Neural cell (in vitro differentiated cells): Measurements from ENCODE around the gene ABCC11. TPM values are rescaled to one million over a fixed set of nuclear protein-coding genes. Genes with fewer than 3 reads are reported as not detected.

Source experiments
- H2AFZ ChIP-seq: fragments of 200-600, 300-800 bp; sonication (generic), shearing (Covaris generic); 2 replicates; pipeline ENCODE4 v1.6.0; 2014; ENCODE audit warnings: low read depth, mild to moderate bottlenecking, antibody characterized with exemption, low read length, moderate library complexity
- H3F3A ChIP-seq: fragments of 200-600 bp; shearing (Covaris generic); 2 replicates; pipeline ENCODE4 v1.6.1; 2016; ENCODE audit warnings: mild to moderate bottlenecking, moderate library complexity, mixed read lengths, antibody characterized with exemption, low read length; ENCODE audit not compliant: insufficient read depth, poor library complexity, severe bottlenecking
- H3K27ac ChIP-seq: fragments of 200-600, 300-800 bp; sonication (generic), shearing (Covaris generic); 2 replicates; pipeline ENCODE4 v1.5.1; 2014; ENCODE audit warnings: mild to moderate bottlenecking, low read length, moderate library complexity
- H3K27me3 ChIP-seq: fragments of 300-800, 200-600 bp; sonication (generic), shearing (Covaris generic); 2 replicates; pipeline ENCODE4 v1.6.0; 2014; ENCODE audit warnings: mild to moderate bottlenecking, low read depth, low read length, moderate library complexity; ENCODE audit not compliant: insufficient read depth
- H3K36me3 ChIP-seq: fragments of 300-800, 200-600 bp; sonication (generic), shearing (Covaris generic); 2 replicates; pipeline ENCODE4 v1.5.1; 2014; ENCODE audit warnings: mild to moderate bottlenecking, antibody characterized with exemption, low read length, moderate library complexity; ENCODE audit not compliant: insufficient read depth
- H3K4me2 ChIP-seq: fragments of 300-800, 200-600 bp; sonication (generic), shearing (Covaris generic); 2 replicates; pipeline ENCODE4 v1.6.0; 2014; ENCODE audit warnings: mild to moderate bottlenecking, low read length
- H3K4me3 ChIP-seq: fragments of 300-800, 200-600 bp; sonication (generic), shearing (Covaris generic); 2 replicates; pipeline ENCODE4 v1.5.1; 2014; ENCODE audit warnings: mild to moderate bottlenecking, low read length, moderate library complexity
- H3K79me2 ChIP-seq: fragments of 200-600 bp; shearing (Covaris generic); replicated peaks from 2 replicates; pipeline ENCODE4 v1.6.0; 2014; ENCODE audit warnings: mild to moderate bottlenecking, low read length, moderate library complexity; ENCODE audit not compliant: insufficient read depth
- H3K9ac ChIP-seq: fragments of 300-800, 200-600 bp; sonication (generic), shearing (Covaris generic); 2 replicates; pipeline ENCODE4 v1.6.1; 2016; ENCODE audit warnings: mild to moderate bottlenecking, low read length, mixed read lengths
- H3K9me2 ChIP-seq: fragments of 200-600 bp; shearing (Covaris generic); 2 replicates; pipeline ENCODE4 v1.6.1; 2016; ENCODE audit warnings: mild to moderate bottlenecking, low read length, mixed read lengths; ENCODE audit not compliant: insufficient read depth
- H3K9me3 ChIP-seq: fragments of 200-600, 300-800 bp; sonication (generic), shearing (Covaris generic); 2 replicates; pipeline ENCODE4 v1.6.1; 2016; ENCODE audit warnings: mild to moderate bottlenecking, mixed run types, low read length, moderate library complexity, mixed read lengths
- H4K20me1 ChIP-seq: fragments of 200-600 bp; shearing (Covaris generic); 2 replicates; pipeline ENCODE4 v1.6.1; 2016; ENCODE audit warnings: mild to moderate bottlenecking, mixed run types; ENCODE audit not compliant: insufficient read depth
- EP300 ChIP-seq: fragments of 450-650 bp; conservative IDR thresholded peaks from 2 replicates; pipeline ENCODE4 v1.6.1; 2014; ENCODE audit warnings: antibody characterized with exemption, mild to moderate bottlenecking, moderate library complexity; ENCODE audit not compliant: poor library complexity, severe bottlenecking
- EZH2 ChIP-seq: fragments of 200-600, 300-800 bp; shearing (Covaris generic), sonication (generic); IDR thresholded peaks from 2 replicates; pipeline ENCODE4 v1.6.1; 2014; ENCODE audit warnings: antibody characterized with exemption, low read length, borderline replicate concordance, mild to moderate bottlenecking; ENCODE audit not compliant: insufficient read depth, poor library complexity, severe bottlenecking
- MXI1 ChIP-seq: fragments of 450-650 bp; conservative IDR thresholded peaks from 2 replicates; pipeline ENCODE4 v1.6.1; 2014; ENCODE audit warnings: antibody characterized with exemption, mild to moderate bottlenecking; ENCODE audit not compliant: poor library complexity, severe bottlenecking
- POLR2AphosphoS5 ChIP-seq: IDR thresholded peaks from 2 replicates; pipeline ENCODE4 v1.6.1; 2012
- RAD21 ChIP-seq: fragments of 450-650 bp; conservative IDR thresholded peaks from 2 replicates; pipeline ENCODE4 v1.6.1; 2014; ENCODE audit warnings: antibody characterized with exemption, mild to moderate bottlenecking, moderate library complexity
- SMC3 ChIP-seq: fragments of 450-650 bp; conservative IDR thresholded peaks from 2 replicates; pipeline ENCODE4 v1.6.1; 2014; ENCODE audit warnings: antibody characterized with exemption, mild to moderate bottlenecking, moderate library complexity; ENCODE audit not compliant: poor library complexity
- TAF1 ChIP-seq: IDR thresholded peaks from 2 replicates; pipeline ENCODE4 v1.6.1; 2012; ENCODE audit warnings: low read depth
- polyA plus RNA-seq: library from polyadenylated mRNA; depleted of rRNA; stranded (reverse); fragments of >200 nt; gene quantifications from 2 replicates; pipeline ENCODE4 v1.2.3, GENCODE V29; 2014
- TF ChIP-seq, protein P1 (sequence below): fragments of 450-650 bp; IDR thresholded peaks from 2 replicates; pipeline ENCODE4 v1.5.1; 2014; ENCODE audit warnings: antibody characterized with exemption, mild to moderate bottlenecking, moderate library complexity; ENCODE audit not compliant: poor library complexity, severe bottlenecking
- TF ChIP-seq, protein P2 (sequence below): IDR thresholded peaks from 2 replicates; pipeline ENCODE4 v1.6.1; 2012; ENCODE audit warnings: borderline replicate concordance

Gene ABCC11
- polyA plus RNA-seq, 1 donor from 2014 or later, result 0.14 TPM

DNA sequence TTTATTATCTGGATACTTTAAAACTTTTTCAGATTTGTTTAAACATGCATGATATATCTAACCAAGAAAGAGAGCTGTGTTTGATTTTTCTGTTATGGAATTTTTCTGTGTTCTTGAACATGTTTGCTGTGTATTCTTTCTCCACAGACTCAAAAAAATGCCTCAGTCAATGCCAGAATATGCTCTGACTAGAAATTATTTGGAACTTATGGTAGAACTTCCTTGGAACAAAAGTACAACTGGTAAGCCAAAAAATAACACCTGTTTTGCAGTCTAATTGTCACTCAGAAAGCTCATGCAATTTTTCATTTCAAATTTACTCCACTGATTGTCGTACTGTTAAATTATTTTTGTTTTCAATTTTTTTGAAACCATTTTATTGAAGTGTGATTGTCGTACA is 15.3 kb upstream of the ABCC11 start:
- H3K9me3 ChIP-seq, result no peaks in the 10 kb centered on the region
- H4K20me1 ChIP-seq, result no peaks in the 10 kb centered on the region
- no peaks in the 10 kb centered on the region for H3K36me3 ChIP-seq
- no peaks in the 10 kb centered on the region for H3K27me3 ChIP-seq
- H3K4me3 ChIP-seq, result no peak overlapping the region
- no peak overlapping the region for H3K27ac ChIP-seq
- H3K9me2 ChIP-seq, result no peaks in the 10 kb centered on the region
- H3K4me2 ChIP-seq, result no peak overlapping the region
- no peaks in the 10 kb centered on the region for H3F3A ChIP-seq
- no peak overlapping the region for H3K9ac ChIP-seq
- H3K79me2 ChIP-seq, result no peaks in the 10 kb centered on the region
- TF ChIP-seq, protein P1, sequence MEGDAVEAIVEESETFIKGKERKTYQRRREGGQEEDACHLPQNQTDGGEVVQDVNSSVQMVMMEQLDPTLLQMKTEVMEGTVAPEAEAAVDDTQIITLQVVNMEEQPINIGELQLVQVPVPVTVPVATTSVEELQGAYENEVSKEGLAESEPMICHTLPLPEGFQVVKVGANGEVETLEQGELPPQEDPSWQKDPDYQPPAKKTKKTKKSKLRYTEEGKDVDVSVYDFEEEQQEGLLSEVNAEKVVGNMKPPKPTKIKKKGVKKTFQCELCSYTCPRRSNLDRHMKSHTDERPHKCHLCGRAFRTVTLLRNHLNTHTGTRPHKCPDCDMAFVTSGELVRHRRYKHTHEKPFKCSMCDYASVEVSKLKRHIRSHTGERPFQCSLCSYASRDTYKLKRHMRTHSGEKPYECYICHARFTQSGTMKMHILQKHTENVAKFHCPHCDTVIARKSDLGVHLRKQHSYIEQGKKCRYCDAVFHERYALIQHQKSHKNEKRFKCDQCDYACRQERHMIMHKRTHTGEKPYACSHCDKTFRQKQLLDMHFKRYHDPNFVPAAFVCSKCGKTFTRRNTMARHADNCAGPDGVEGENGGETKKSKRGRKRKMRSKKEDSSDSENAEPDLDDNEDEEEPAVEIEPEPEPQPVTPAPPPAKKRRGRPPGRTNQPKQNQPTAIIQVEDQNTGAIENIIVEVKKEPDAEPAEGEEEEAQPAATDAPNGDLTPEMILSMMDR, result no peak
- TF ChIP-seq EP300 (no peak), TAF1 (no peak), RAD21 (no peak)
- H2AFZ ChIP-seq, result no peak overlapping the region

DNA sequence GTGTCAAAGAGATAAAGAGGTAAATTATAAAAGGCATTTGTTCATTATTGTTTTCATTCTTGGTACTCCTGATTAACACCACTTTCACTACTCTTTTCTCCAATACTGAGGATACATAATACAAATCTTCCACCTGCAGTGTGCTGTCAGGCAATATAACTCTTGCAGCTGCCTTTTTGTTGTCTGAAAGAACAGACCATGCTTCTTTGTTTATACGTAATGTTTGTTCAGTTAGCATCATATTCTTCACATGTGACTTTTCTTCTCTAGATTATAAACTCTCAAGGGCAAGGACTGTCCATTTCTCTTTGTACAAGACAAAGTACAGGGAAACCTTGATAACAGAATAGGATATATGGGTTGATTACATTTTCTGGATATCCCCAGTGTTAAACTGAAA is 14.2 kb upstream of the ABCC11 start:
- Histone ChIP-seq H3K4me3 (no peak overlapping the region), H3K27ac (no peak overlapping the region), H3K4me2 (no peak overlapping the region), H3K36me3 (no peaks in the 10 kb centered on the region), H3K27me3 (no peaks in the 10 kb centered on the region), H2AFZ (no peak overlapping the region), H3K9ac (no peak overlapping the region), H3K9me2 (no peaks in the 10 kb centered on the region), H3K79me2 (no peaks in the 10 kb centered on the region), H3F3A (no peaks in the 10 kb centered on the region), H4K20me1 (no peaks in the 10 kb centered on the region), H3K9me3 (no peaks in the 10 kb centered on the region)
- TF ChIP-seq EZH2, result no peak
- no peak for TF ChIP-seq MXI1
- no peak for TF ChIP-seq RAD21
- no peak for TF ChIP-seq EP300
- no peak for TF ChIP-seq TAF1
- no peak for TF ChIP-seq SMC3
- TF ChIP-seq, protein P1, result no peak
- TF ChIP-seq POLR2AphosphoS5, result no peak
- TF ChIP-seq, protein P2, sequence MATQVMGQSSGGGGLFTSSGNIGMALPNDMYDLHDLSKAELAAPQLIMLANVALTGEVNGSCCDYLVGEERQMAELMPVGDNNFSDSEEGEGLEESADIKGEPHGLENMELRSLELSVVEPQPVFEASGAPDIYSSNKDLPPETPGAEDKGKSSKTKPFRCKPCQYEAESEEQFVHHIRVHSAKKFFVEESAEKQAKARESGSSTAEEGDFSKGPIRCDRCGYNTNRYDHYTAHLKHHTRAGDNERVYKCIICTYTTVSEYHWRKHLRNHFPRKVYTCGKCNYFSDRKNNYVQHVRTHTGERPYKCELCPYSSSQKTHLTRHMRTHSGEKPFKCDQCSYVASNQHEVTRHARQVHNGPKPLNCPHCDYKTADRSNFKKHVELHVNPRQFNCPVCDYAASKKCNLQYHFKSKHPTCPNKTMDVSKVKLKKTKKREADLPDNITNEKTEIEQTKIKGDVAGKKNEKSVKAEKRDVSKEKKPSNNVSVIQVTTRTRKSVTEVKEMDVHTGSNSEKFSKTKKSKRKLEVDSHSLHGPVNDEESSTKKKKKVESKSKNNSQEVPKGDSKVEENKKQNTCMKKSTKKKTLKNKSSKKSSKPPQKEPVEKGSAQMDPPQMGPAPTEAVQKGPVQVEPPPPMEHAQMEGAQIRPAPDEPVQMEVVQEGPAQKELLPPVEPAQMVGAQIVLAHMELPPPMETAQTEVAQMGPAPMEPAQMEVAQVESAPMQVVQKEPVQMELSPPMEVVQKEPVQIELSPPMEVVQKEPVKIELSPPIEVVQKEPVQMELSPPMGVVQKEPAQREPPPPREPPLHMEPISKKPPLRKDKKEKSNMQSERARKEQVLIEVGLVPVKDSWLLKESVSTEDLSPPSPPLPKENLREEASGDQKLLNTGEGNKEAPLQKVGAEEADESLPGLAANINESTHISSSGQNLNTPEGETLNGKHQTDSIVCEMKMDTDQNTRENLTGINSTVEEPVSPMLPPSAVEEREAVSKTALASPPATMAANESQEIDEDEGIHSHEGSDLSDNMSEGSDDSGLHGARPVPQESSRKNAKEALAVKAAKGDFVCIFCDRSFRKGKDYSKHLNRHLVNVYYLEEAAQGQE, result no peak
